ENCODE data around the gene CYB5R4. TPM values are rescaled to one million over a fixed set of nuclear protein-coding genes. Genes with fewer than 3 reads are reported as not detected.
"Not testable (repeated sequence)": the region's sequence is repeated elsewhere in the genome, so short reads cannot be mapped to it uniquely, and the experiment has no call there.

Gene CYB5R4
- total RNA-seq, 2 experiments from 2014 or later, result 28.9 to 30.4 TPM

DNA sequence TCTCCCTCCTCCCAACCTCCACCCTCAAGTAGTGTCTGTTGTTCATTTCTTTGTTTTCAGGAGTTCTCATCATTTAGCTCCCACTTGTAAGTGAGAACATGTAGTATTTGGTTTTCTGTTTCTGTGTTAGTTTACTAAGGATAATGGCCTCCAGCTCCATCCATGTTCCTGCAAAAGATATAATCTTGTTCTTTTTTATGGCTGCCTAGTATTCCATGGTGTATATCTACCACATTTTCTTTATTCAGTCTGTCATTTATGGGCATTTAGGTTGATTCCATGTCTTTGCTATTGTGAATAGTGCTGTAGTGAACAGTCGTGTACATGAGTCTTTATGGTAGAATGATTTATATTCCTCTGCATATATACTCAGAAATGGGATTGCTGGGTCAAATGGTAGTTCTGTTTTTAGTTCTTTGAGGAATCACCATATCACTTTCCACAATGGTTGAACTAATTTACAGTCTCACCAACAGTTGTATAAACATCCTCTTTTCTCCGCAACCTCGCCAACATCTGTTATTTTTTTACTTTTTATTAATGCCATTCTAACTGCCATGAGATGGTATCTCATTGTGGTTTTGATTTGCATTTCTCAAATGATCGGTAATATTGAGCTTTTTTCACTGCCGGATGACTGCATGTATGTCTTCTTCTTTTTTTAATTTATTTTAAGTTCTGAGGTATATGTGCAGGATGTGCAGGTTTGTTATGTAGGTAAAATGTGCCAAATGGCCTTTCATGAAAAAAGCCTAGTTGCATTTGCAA is 48.3 kb downstream of the CYB5R4 start:
- DNase-seq; H3K27me3 Mint-ChIP-seq; ATAC-seq (ENCODE audit: low read depth); H3K4me3 Mint-ChIP-seq; H3K27ac Mint-ChIP-seq; H3K4me1 Mint-ChIP-seq; POLR2A ChIA-PET: not testable (repeated sequence)
- peaks cover 31% of the 10 kb centered on the region for H3K36me3 Mint-ChIP-seq
- peaks cover 18% of the 10 kb centered on the region for H3K9me3 Mint-ChIP-seq

DNA sequence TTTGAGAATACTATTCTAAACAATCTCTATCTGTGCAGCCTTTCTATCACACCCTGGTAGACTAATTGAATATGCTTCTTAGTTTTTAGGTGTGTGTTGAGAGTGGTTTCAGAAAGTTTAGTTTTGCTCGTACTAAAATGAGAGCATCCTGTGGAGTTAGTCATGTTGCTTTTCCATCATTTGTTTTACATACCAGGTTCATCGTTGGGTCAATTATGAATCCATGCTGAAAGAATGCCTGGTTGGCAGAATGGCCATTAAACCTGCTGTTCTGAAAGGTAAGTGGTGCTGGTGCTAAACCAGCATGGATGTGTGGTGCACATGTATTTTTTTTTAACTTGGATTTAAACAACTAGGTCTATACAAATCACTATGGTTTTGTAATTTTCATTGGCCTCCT is 49.3 kb downstream of the CYB5R4 start:
- Mint-ChIP-seq H3K9me3 (peaks cover 14% of the 10 kb centered on the region), H3K27me3 (no peaks in the 10 kb centered on the region), H3K27ac (no peak overlapping the region), H3K36me3 (peaks cover 27% of the 10 kb centered on the region), H3K4me3 (no peak overlapping the region), H3K4me1 (peaks cover 6% of the 10 kb centered on the region)
- DNase-seq (no peak), ATAC-seq (ENCODE audit: low read depth) (no peak)
- POLR2A ChIA-PET, result no interaction called here

DNA sequence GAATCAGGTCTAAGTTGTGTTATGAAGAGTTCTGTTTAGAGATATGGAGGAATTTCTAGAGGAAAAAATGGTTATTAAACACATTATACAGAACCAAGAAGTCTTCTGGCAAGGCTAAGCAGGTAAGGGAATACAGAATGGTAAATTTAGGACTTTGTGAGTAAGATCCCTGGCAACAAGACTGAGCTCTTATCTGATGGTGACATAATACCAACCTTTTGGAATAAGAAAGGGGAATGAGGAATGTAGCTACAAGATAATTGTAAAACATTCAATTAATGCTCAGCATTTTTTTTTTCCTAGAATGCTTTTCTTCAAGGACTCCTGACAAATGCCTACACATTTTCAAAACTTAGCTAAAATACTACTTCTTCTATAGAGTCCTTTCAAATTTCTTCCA is 51.8 kb downstream of the CYB5R4 start:
- ATAC-seq (ENCODE audit: low read depth) (no peak), DNase-seq (no peak)
- POLR2A ChIA-PET, result no interaction called here
- no peak overlapping the region for H3K4me3 Mint-ChIP-seq
- no peaks in the 10 kb centered on the region for H3K9me3 Mint-ChIP-seq
- peaks cover 6% of the 10 kb centered on the region for H3K4me1 Mint-ChIP-seq
- peaks cover 15% of the 10 kb centered on the region for H3K36me3 Mint-ChIP-seq
- H3K27me3 Mint-ChIP-seq, result no peaks in the 10 kb centered on the region
- no peak overlapping the region for H3K27ac Mint-ChIP-seq

DNA sequence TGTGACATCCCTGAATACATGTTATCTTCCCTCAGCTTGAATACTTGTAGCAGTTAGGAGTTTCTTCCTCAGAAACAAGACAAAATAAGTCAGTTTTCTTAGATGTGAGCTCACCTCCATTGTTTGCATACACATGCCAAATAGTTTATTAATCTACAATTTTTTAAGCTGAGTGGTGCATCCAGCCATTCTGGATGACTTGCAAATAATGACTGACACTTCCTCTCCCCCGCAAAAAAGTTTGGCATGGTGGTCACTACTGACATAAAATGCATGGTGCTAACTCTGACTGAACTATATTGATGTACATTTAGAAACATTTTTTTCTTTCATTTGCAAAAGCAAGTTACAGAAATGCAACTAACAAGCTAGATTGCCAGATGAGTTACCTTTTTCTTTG is 55.5 kb downstream of the CYB5R4 start:
- Mint-ChIP-seq H3K9me3 (no peaks in the 10 kb centered on the region), H3K36me3 (peaks cover 14% of the 10 kb centered on the region), H3K27me3 (no peaks in the 10 kb centered on the region), H3K4me3 (no peak overlapping the region), H3K4me1 (peaks cover 8% of the 10 kb centered on the region), H3K27ac (no peak overlapping the region)
- ATAC-seq (ENCODE audit: low read depth) (no peak), DNase-seq (no peak)
- POLR2A ChIA-PET, result no interaction called here

DNA sequence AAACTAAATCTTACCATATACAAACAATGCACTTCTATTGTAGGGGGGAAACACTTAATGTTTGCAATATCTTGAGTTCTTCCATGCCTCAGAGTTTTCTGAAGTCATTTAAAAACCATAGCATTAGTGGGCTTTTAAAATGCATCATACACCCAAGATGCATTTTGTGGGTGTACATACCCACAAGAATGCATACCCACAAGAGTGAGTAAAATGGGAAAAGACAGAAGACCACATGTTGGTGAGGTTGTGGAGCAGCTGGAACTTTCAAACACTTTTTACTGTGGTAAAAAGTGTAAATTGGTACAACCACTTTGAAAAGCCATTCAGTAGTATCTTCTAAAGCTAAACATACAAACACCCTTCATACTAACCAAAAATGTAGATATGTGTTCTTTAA is 57.5 kb downstream of the CYB5R4 start:
- Mint-ChIP-seq H3K9me3 (no peaks in the 10 kb centered on the region), H3K4me3 (no peak overlapping the region), H3K27ac (no peak overlapping the region), H3K4me1 (peaks cover 2% of the 10 kb centered on the region), H3K36me3 (peaks cover 10% of the 10 kb centered on the region), H3K27me3 (no peaks in the 10 kb centered on the region)
- POLR2A ChIA-PET, result no interaction called here
- DNase-seq (no peak), ATAC-seq (ENCODE audit: low read depth) (no peak)

DNA sequence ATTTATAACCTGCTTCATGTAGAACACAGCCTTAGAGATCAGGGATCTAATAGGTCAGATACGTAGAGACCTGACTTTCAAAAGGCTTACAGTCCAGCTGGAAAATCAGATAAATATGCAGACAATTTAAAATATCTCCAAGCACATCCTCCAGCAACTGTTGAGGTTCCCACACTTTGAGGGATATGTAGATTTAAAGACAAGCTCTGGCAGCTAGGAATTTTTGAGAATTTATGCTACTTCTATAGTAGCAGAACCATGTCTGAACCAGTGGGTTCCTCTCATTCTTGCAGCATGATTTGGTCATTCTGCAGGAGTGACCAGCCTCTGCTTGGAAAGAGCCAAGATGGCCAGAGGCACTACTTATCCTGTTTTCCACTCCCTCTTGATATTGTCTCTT is 60.5 kb downstream of the CYB5R4 start:
- H3K9me3 Mint-ChIP-seq, result no peaks in the 10 kb centered on the region
- no peak overlapping the region for H3K4me3 Mint-ChIP-seq
- H3K4me1 Mint-ChIP-seq, result peaks cover 2% of the 10 kb centered on the region
- no peak overlapping the region for H3K27ac Mint-ChIP-seq
- POLR2A ChIA-PET, result no interaction called here
- H3K36me3 Mint-ChIP-seq, result peaks cover 18% of the 10 kb centered on the region
- DNase-seq (no peak), ATAC-seq (ENCODE audit: low read depth) (no peak)
- H3K27me3 Mint-ChIP-seq, result no peaks in the 10 kb centered on the region

DNA sequence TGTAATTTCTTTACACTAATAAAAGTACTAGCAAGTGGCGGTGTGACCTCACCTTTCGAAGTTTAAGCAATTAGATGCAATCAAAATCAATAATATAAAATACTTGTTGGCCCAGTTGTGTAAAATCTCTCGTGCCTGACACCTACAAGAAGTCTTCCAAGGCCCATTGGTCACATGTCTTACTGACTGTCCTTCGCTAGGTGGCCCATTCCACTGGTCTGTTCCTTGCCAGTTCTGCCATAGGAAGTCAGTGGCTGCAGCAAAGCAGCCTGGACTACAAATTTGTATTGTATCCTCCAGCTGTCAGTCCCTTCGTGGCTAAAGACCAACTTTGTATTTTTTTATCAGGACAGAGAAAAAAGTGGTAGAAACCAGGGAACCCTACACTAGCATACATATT is 61.8 kb downstream of the CYB5R4 start:
- no peak for ATAC-seq (ENCODE audit: low read depth)
- Mint-ChIP-seq H3K36me3 (peaks cover 23% of the 10 kb centered on the region), H3K4me3 (no peak overlapping the region), H3K4me1 (peaks cover 2% of the 10 kb centered on the region), H3K27me3 (no peaks in the 10 kb centered on the region), H3K27ac (no peak overlapping the region), H3K9me3 (no peaks in the 10 kb centered on the region)
- no peak for DNase-seq
- POLR2A ChIA-PET, result no interaction called here

DNA sequence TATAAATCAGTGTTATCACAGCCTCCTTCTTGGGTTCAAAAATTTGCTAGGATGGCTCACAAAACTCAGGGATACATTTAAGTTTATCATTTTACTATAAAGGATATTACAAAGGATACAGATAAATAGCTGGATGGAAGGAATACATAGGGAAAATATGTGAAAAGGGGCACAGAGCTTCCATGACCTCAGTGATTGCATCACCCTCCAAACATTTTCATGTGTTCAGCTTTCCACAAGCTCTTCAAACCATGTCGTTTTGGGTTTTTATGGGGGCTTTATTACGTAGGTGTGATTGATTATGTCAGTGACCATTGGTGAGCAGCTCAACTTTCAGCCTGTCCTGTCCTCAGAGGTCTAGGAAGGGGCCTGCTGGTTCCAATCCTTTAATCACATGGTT is 68.0 kb downstream of the CYB5R4 start:
- Mint-ChIP-seq H3K27me3 (no peaks in the 10 kb centered on the region), H3K4me3 (no peak overlapping the region), H3K9me3 (no peaks in the 10 kb centered on the region), H3K4me1 (no peaks in the 10 kb centered on the region), H3K27ac (no peak overlapping the region), H3K36me3 (peaks cover 27% of the 10 kb centered on the region)
- POLR2A ChIA-PET, result no interaction called here
- DNase-seq, result no peak
- ATAC-seq (ENCODE audit: low read depth), result no peak

DNA sequence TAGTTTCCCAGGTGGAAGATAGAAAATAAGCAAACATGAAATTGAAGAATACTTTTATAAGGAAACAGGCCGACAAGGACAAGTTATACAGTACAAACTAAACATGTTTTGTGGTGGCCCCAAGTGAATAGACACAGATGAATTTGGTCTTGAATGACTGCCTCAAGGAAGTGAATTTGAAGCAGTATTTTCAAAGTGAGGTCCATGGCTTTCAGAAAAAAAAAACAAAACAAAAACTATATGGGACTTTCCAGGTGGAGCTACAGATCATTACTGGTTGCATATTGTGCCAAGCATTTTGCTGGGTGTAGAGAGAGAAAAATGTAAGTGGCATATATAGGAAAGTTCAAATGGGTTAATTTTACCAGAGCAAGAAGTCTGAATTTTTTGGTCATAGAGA is 68.8 kb downstream of the CYB5R4 start:
- H3K36me3 Mint-ChIP-seq, result peaks cover 25% of the 10 kb centered on the region
- no peak overlapping the region for H3K4me3 Mint-ChIP-seq

DNA sequence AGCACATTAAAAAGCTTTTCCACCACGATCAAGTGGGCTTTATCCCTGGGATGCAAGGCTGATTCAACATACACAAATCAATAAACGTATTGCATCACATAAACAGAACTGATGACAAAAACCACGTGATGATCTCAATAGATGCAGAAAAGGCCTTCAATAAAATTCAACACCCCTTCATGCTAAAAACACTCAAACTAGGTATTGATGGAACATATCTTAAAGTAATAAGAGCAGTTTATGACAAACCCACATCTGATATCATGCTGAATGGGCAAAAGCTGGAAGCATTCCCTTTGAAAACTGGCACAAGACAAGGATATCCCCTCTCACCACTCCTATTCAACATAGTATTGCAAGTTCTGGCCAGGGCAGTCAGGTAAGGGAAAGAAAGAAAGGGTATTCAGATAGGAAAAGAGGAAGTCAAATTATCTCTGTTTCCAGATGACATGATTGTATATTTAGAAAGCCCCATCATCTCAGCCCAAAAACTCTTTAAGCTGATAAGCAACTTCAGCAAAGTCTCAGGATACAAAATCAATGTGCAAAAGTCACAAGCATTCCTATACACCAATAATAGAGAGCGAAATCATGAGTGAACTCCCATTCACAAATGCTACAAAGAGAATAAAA is 86.8 kb downstream of the CYB5R4 start:
- H3K4me3 Mint-ChIP-seq; H3K27ac Mint-ChIP-seq; ATAC-seq (ENCODE audit: low read depth); POLR2A ChIA-PET; H3K4me1 Mint-ChIP-seq; DNase-seq; H3K27me3 Mint-ChIP-seq: not testable (repeated sequence)
- peaks cover 20% of the 10 kb centered on the region for H3K36me3 Mint-ChIP-seq
- peaks cover 22% of the 10 kb centered on the region for H3K9me3 Mint-ChIP-seq

More for the DNA sequence above, 68.8 kb downstream of the CYB5R4 start:
- no peaks in the 10 kb centered on the region for H3K4me1 Mint-ChIP-seq
- POLR2A ChIA-PET, result no interaction called here
- H3K27me3 Mint-ChIP-seq, result no peaks in the 10 kb centered on the region
- H3K9me3 Mint-ChIP-seq, result no peaks in the 10 kb centered on the region
- H3K27ac Mint-ChIP-seq, result no peak overlapping the region
- ATAC-seq (ENCODE audit: low read depth) (no peak), DNase-seq (no peak)

DNA sequence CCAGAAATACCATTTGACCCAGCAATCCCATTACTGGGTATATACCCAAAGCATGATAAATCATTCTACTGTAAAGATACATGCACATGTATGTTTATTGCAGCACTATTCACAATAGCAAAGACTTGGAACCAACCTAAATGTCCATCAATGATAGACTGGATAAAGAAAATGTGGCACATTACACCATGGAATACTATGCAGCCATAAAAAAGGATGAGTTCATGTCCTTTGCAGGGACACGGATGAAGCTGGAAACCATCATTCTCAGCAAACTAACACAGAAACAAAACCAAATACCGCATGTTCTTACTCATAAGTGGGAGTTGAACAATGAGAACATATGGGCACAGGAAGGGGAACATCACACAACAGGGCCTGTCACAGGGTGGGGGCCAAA is 88.5 kb downstream of the CYB5R4 start:
- Mint-ChIP-seq H3K9me3 (peaks cover 22% of the 10 kb centered on the region), H3K36me3 (peaks cover 21% of the 10 kb centered on the region)
- H3K4me3 Mint-ChIP-seq; ATAC-seq (ENCODE audit: low read depth); POLR2A ChIA-PET; H3K27me3 Mint-ChIP-seq; H3K4me1 Mint-ChIP-seq; H3K27ac Mint-ChIP-seq; DNase-seq: not testable (repeated sequence)

DNA sequence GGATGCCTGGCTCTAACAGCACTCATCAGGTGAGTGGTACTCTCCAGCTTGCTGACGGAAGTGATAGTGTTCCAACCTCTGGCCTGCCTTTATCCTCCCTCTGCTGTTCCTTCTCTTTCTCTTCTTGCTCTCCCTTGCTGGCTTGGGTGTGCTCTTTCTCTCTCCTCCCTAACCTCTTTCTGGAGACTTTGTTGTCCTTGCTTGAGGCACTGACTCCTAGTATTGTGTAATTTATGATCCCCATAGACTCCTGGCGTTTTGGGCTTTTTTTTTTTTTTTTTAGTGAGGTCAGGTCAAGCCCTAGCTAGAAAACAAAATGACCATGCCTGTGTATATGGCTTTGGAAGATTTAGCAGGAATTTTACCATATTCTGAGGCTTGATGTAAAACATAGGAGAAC is 89.4 kb downstream of the CYB5R4 start:
- H3K4me1 Mint-ChIP-seq, result peaks cover 1% of the 10 kb centered on the region
- ATAC-seq (ENCODE audit: low read depth) (no peak), DNase-seq (no peak)
- POLR2A ChIA-PET, result no interaction called here
- peaks cover 19% of the 10 kb centered on the region for H3K9me3 Mint-ChIP-seq
- H3K36me3 Mint-ChIP-seq, result peaks cover 14% of the 10 kb centered on the region
- no peaks in the 10 kb centered on the region for H3K27me3 Mint-ChIP-seq
- no peak overlapping the region for H3K27ac Mint-ChIP-seq
- H3K4me3 Mint-ChIP-seq, result no peak overlapping the region

DNA sequence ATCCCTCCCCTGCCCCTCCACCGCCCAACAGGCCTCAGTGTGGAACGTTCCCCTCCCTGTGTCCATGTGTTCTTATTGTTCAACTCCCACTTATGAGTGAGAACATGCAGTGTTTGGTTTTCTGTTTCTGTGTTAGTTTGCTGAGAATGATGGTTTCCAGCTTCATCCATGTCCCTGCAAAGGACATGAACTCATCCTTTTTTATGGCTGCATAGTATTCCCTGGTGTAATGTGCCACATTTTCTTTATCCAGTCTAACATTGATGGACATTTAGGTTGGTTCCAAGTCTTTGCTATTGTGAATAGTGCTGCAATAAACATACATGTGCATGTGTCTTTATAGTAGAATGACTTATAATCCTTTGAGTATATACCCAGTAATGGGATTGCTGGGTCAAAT is 91.9 kb downstream of the CYB5R4 start:
- not testable (repeated sequence) for ATAC-seq (ENCODE audit: low read depth)

DNA sequence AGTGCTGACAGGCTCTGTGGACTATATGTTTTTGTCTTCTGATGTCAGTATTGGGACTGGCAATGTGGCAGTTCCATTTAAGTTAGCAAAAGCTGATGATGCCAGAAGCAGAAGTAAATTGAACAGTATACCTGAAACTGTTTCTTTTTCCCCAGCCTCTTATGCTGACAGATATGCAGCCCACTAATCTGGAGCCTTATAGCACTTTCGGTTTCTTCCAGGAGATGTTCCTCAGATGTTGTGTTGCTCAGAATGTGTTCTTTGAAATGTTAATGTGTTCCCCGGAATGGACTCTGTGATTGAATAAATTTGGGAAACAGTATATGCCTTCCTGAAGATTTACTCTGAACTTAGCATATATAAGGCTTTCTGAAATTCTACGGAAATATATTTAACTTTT is 93.3 kb downstream of the CYB5R4 start:
- DNase-seq (no peak), ATAC-seq (ENCODE audit: low read depth) (no peak)
- H3K27me3 Mint-ChIP-seq, result no peaks in the 10 kb centered on the region
- POLR2A ChIA-PET, result no interaction called here
- H3K9me3 Mint-ChIP-seq, result peaks cover 4% of the 10 kb centered on the region
- H3K36me3 Mint-ChIP-seq, result peaks cover 29% of the 10 kb centered on the region
- no peak overlapping the region for H3K27ac Mint-ChIP-seq
- H3K4me1 Mint-ChIP-seq, result peaks cover 1% of the 10 kb centered on the region
- H3K4me3 Mint-ChIP-seq, result no peak overlapping the region

More for the DNA sequence above, 91.9 kb downstream of the CYB5R4 start:
- H3K36me3 Mint-ChIP-seq, result peaks cover 24% of the 10 kb centered on the region
- H3K4me3 Mint-ChIP-seq, POLR2A ChIA-PET, H3K27ac Mint-ChIP-seq, DNase-seq, H3K4me1 Mint-ChIP-seq, H3K9me3 Mint-ChIP-seq, H3K27me3 Mint-ChIP-seq: not testable (repeated sequence)

Data from activated naive CD8-positive, alpha-beta T cell treated with anti-CD3 and anti-CD28 coated beads, Interleukin-2, amount 10 ng/mL, durations not matched to agents 7 days and 5 days (primary cell).